Liver (tissue), 3 donors: ENCODE results near the gene COPE.

Experiments
- ATF3 ChIP-seq: IDR thresholded peaks from 2 replicates; pipeline ENCODE4 v1.6.1; 2016; ENCODE audit warnings: antibody characterized with exemption
- EGR1 ChIP-seq, 2 donors: IDR thresholded peaks; 2 replicates each; pipeline ENCODE4 v1.6.1; 2016 to 2018; ENCODE audit warnings: antibody characterized with exemption in 2 of 2, low read depth in 2 of 2
- FOXA1 ChIP-seq: IDR thresholded peaks from 2 replicates; pipeline ENCODE4 v1.6.1; 2016; ENCODE audit warnings: antibody characterized with exemption
- GABPA ChIP-seq, 2 donors: IDR thresholded peaks in 1 of 2; conservative IDR thresholded peaks in 1 of 2; 2 replicates each; pipeline ENCODE4 v1.6.1; 2016; ENCODE audit warnings: antibody characterized with exemption in 2 of 2, mild to moderate bottlenecking in 1 of 2, moderate library complexity in 1 of 2
- JUND ChIP-seq, 2 donors: IDR thresholded peaks; 2 replicates each; pipeline ENCODE4 v1.6.1; 2016; ENCODE audit warnings: antibody characterized with exemption in 2 of 2
- MAX ChIP-seq: IDR thresholded peaks from 2 replicates; pipeline ENCODE4 v1.6.1; 2016; ENCODE audit warnings: antibody characterized with exemption
- RAD21 ChIP-seq, 2 donors: IDR thresholded peaks; 2 replicates each; pipeline ENCODE4 v1.6.1; 2016; ENCODE audit warnings: antibody characterized with exemption in 2 of 2, mild to moderate bottlenecking in 2 of 2
- REST ChIP-seq: IDR thresholded peaks from 2 replicates; pipeline ENCODE4 v1.6.1; 2016; ENCODE audit warnings: antibody characterized with exemption, mild to moderate bottlenecking
- RXRA ChIP-seq, 2 donors: IDR thresholded peaks; 2 replicates each; pipeline ENCODE4 v1.6.1; 2017 to 2018; ENCODE audit warnings: antibody characterized with exemption in 2 of 2, mild to moderate bottlenecking in 1 of 2
- SP1 ChIP-seq: IDR thresholded peaks from 2 replicates; pipeline ENCODE4 v1.6.1; 2018; ENCODE audit warnings: antibody characterized with exemption, mild to moderate bottlenecking
- TAF1 ChIP-seq: conservative IDR thresholded peaks from 2 replicates; pipeline ENCODE4 v1.6.1; 2016; ENCODE audit warnings: antibody characterized with exemption, mild to moderate bottlenecking
- YY1 ChIP-seq: IDR thresholded peaks from 2 replicates; pipeline ENCODE4 v1.6.1; 2016; ENCODE audit warnings: antibody characterized with exemption, mild to moderate bottlenecking
- ZBTB33 ChIP-seq: IDR thresholded peaks from 2 replicates; pipeline ENCODE4 v1.6.1; 2016; ENCODE audit warnings: antibody characterized with exemption
- TF ChIP-seq, protein P1 (sequence below): fragments of 150-350 bp; IDR thresholded peaks from 2 replicates; pipeline ENCODE4 v1.5.1; 2017; ENCODE audit warnings: improper control_type of control experiment, low read depth, low read length; ENCODE audit not compliant: missing input control
- donor health status: healthy.
- donor health status: healthy.

DNA sequence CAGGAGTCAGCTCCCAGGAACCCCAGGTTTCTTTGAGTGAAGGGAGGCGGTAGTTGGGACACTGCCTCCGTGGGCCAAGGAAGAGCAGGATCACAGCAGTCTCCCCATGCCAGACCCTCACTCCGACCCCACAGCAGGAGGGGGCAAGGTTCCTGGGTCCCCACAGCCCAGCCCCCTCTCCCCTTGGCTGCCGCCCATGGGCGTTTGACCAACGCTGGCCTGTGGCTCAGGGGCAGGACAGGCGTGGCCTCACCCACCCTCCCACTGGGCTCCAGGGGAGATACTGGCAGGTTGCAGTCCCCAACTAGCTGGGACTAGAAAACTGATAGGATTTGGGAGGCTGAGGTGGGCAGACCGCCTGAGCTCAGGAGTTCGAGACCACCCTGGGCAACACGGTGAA, 9.2 kb downstream of the COPE start:
- TF ChIP-seq, protein P1, sequence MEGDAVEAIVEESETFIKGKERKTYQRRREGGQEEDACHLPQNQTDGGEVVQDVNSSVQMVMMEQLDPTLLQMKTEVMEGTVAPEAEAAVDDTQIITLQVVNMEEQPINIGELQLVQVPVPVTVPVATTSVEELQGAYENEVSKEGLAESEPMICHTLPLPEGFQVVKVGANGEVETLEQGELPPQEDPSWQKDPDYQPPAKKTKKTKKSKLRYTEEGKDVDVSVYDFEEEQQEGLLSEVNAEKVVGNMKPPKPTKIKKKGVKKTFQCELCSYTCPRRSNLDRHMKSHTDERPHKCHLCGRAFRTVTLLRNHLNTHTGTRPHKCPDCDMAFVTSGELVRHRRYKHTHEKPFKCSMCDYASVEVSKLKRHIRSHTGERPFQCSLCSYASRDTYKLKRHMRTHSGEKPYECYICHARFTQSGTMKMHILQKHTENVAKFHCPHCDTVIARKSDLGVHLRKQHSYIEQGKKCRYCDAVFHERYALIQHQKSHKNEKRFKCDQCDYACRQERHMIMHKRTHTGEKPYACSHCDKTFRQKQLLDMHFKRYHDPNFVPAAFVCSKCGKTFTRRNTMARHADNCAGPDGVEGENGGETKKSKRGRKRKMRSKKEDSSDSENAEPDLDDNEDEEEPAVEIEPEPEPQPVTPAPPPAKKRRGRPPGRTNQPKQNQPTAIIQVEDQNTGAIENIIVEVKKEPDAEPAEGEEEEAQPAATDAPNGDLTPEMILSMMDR, result no peak
- TF ChIP-seq RAD21 (IDR thresholded peaks at IDR 0.05) (no peak), MAX (no peak), YY1 (no peak), ATF3 (no peak), SP1 (no peak), ZBTB33 (no peak), GABPA (IDR thresholded peaks at IDR 0.05 in 1 of 2, conservative IDR thresholded peaks at IDR 0.05 in 1 of 2) (no peak), RXRA (IDR thresholded peaks at IDR 0.05) (no peak), TAF1 (no peak), REST (no peak), EGR1 (IDR thresholded peaks at IDR 0.05; ENCODE audit: low read depth in 2 of 2) (no peak), FOXA1 (no peak), JUND (IDR thresholded peaks at IDR 0.05) (no peak)
